Stomach (tissue), 4 donors: ENCODE data around the gene GNPDA1.

Source experiments
- CTCF ChIP-seq, 7 experiments: fragments of 450-650 bp in 4 of 7; fragments of 200-600 bp in 3 of 7; sonication (generic) in 3 of 7; IDR thresholded peaks; one replicate each; pipeline ENCODE4 v1.5.1; 2016 to 2019; ENCODE audit warnings: antibody characterized with exemption in 7 of 7, control low read depth in 2 of 7, mild to moderate bottlenecking in 1 of 7
- EP300 ChIP-seq: sonication (generic); formaldehyde crosslinking; IDR thresholded peaks from one replicate; pipeline ENCODE4 v1.6.1; 2017; ENCODE audit warnings: antibody characterized with exemption
- POLR2A ChIP-seq, 4 donors: fragments of 450-650 bp; IDR thresholded peaks; one replicate each; pipeline ENCODE4 v1.6.1; 2016; ENCODE audit warnings: antibody characterized with exemption in 4 of 4, control low read depth in 2 of 4, mild to moderate bottlenecking in 1 of 4, moderate library complexity in 1 of 4
- POLR2AphosphoS5 ChIP-seq, 3 donors: sonication (generic); formaldehyde crosslinking; IDR thresholded peaks; one replicate each; pipeline ENCODE4 v1.6.1; 2016; ENCODE audit warnings: antibody characterized with exemption in 3 of 3

DNA sequence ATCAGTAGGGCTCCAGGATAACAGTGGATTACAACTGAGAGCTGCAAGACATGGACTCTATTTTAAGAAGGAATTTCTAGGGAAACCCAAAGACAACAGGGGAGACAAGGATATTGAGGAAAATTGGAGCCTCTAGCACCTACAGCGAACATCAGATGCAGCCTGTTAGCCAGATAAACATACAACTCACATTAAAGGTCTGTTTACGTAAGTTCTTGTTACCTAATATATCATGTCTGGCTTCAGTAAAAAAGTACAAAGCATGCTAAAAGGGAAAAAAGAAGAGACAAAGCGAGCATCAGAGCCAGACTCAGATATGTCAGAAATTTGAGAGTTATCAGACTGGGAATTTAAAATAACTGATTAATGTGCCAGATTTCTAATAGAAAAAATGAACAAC, 17.2 kb downstream of the GNPDA1 start:
- TF ChIP-seq POLR2A (IDR thresholded peaks at IDR 0.05) (no peak), CTCF (IDR thresholded peaks at IDR 0.05) (no peak), POLR2AphosphoS5 (IDR thresholded peaks at IDR 0.05) (no peak), EP300 (no peak)
